Natural killer cell (primary cell): ENCODE data around the gene RPAIN. TPM values are rescaled to one million over a fixed set of nuclear protein-coding genes. Genes with fewer than 3 reads are reported as not detected.

Source experiments
- ATAC-seq, 3 donors: fragments of 150-1000 bp in 2 of 3; fragments of 200-7000 bp in 1 of 3; cut with Tn5 transposase; 1 replicate in 1 of 3; 2 replicates in 2 of 3; pipeline ENCODE4 v1.10.0; 2021; ENCODE audit warnings: mild to moderate bottlenecking in 2 of 3, moderate library complexity in 2 of 3
- DNase-seq, 2 donors: peaks; one replicate each; pipeline versions ENCODE4 v3.0.0 to v3.0.0-alpha.2; 2013 to 2021; ENCODE audit warnings: mixed read lengths in 1 of 2
- H3K27ac ChIP-seq: one replicate; pipeline ENCODE4 v1.5.1; 2013; ENCODE audit warnings: mild to moderate bottlenecking, low read length
- H3K27me3 ChIP-seq: one replicate; pipeline ENCODE4 v1.6.1; 2013; ENCODE audit warnings: low read length; ENCODE audit not compliant: control insufficient read depth, insufficient read depth
- H3K36me3 ChIP-seq: one replicate; pipeline ENCODE4 v1.6.1; 2013; ENCODE audit warnings: low read length; ENCODE audit not compliant: control insufficient read depth, insufficient read depth
- H3K4me1 ChIP-seq: one replicate; pipeline ENCODE4 v1.6.1; 2013; ENCODE audit warnings: low read length; ENCODE audit not compliant: control insufficient read depth, insufficient read depth
- H3K4me3 ChIP-seq: one replicate; pipeline ENCODE4 v1.5.1; 2013; ENCODE audit warnings: low read length
- H3K9me3 ChIP-seq: one replicate; pipeline ENCODE4 v1.6.1; 2013; ENCODE audit warnings: low read length; ENCODE audit not compliant: control insufficient read depth, insufficient read depth
- H3K27ac Mint-ChIP-seq, 2 donors: one replicate each; pipeline ENCODE4 v1.8.0; 2022; ENCODE audit warnings: mild to moderate bottlenecking in 2 of 2, mixed read lengths in 2 of 2, moderate library complexity in 1 of 2
- H3K27me3 Mint-ChIP-seq, 2 donors: one replicate each; pipeline ENCODE4 v1.8.0; 2022; ENCODE audit warnings: low read depth in 2 of 2, mixed read lengths in 2 of 2
- H3K36me3 Mint-ChIP-seq: one replicate; pipeline ENCODE4 v1.8.0; 2022; ENCODE audit warnings: mixed read lengths
- H3K4me1 Mint-ChIP-seq, 2 donors: one replicate each; pipeline ENCODE4 v1.8.0; 2022; ENCODE audit warnings: mixed read lengths in 2 of 2
- H3K4me3 Mint-ChIP-seq: one replicate; pipeline ENCODE4 v1.8.0; 2022; ENCODE audit warnings: mild to moderate bottlenecking, moderate library complexity, mixed read lengths
- H3K9me3 Mint-ChIP-seq, 2 donors: one replicate each; pipeline ENCODE4 v1.8.0; 2022; ENCODE audit warnings: mixed read lengths in 2 of 2
- CTCF ChIP-seq: fragments of 200-600 bp; IDR thresholded peaks from one replicate; pipeline ENCODE4 v1.8.0; 2022; ENCODE audit warnings: antibody characterized with exemption
- WGBS: methylation state at CpG from one replicate; pipeline ENCODE4 v1.1.7; 2013; ENCODE audit warnings: missing lambda C conversion rate; ENCODE audit not compliant: insufficient coverage; 5-methylcytosine and 5-hydroxymethylcytosine counted together
- intact Hi-C: fragments of 100-400 bp; cut with micrococcal nuclease; formaldehyde crosslinking; loops from one replicate; pipeline ENCODE4 v1.14.2; 2022
- total RNA-seq, 4 donors: library from RNA; stranded (reverse); fragments of 120-200 nt in 1 of 4; gene quantifications; one replicate each; pipeline versions ENCODE4 v1.2.3 to v1.2.4, GENCODE V29; 2013 to 2022

RPAIN gene
- total RNA-seq = 10 to 100 TPM; 61.8 to 87.7 (median 74.4) TPM
- total RNA-seq (2013) = 71.7 TPM

GRCh38 chr17:5419959-5420653 lies at the start of gene RPAIN:
Gene RPAIN (plus strand): TSS chr17:5420182. CDS start chr17:5420211, 29 bp downstream.
- Mint-ChIP-seq H3K27me3 (no peaks in the 10 kb centered on the region), H3K4me1 (peaks cover 25 to 27% of the 10 kb centered on the region in 2 donors)
- peak; percentile 67 to 78 (median 70) for ATAC-seq

GRCh38 chr17:5370411-5370810 lies 49.6 kb upstream of the RPAIN start:
- peaks cover 29% of the 10 kb centered on the region for H3K36me3 Mint-ChIP-seq
- intact Hi-C loops = no loop called here

More at GRCh38 chr17:5419959-5420653, at the start of gene RPAIN:
- H3K4me3 Mint-ChIP-seq = peak within 1 kb of the TSS; percentile 99
- intact Hi-C loops = loop anchor here (1.0 to 5.0 kb wide), 4 partner anchors 19 to 473 kb away; partner anchors contain the start of genes C1QBP, DERL2, MIS12 and PFN1
- under 1% methylated on average over 39 of the region's 41 CpGs for WGBS
- Histone ChIP-seq H3K36me3 (peaks cover 39% of the 10 kb centered on the region), H3K27me3 (no peaks in the 10 kb centered on the region), H3K9me3 (no peaks in the 10 kb centered on the region), H3K27ac (peak within 1 kb of the TSS; percentile 97), H3K4me3 (peak within 1 kb of the TSS; percentile 93), H3K4me1 (peaks cover 26% of the 10 kb centered on the region)
- H3K9me3 Mint-ChIP-seq = no peaks in the 10 kb centered on the region
- peak within 1 kb of the TSS; percentile 97 for H3K27ac Mint-ChIP-seq
- TF ChIP-seq CTCF = no peak
- no peaks in the 10 kb centered on the region for H3K36me3 Mint-ChIP-seq
- DNase-seq = peak; percentile 85 to 93

GRCh38 chr17:5373112-5373511 lies 46.9 kb upstream of the RPAIN start:
- Mint-ChIP-seq H3K4me1 (no peaks in the 10 kb centered on the region), H3K9me3 (no peaks in the 10 kb centered on the region), H3K27ac (no peak overlapping the region), H3K4me3 (no peak overlapping the region), H3K27me3 (no peaks in the 10 kb centered on the region), H3K36me3 (peaks cover 24% of the 10 kb centered on the region)
- Histone ChIP-seq H3K4me1 (no peaks in the 10 kb centered on the region), H3K9me3 (no peaks in the 10 kb centered on the region), H3K4me3 (no peak overlapping the region), H3K36me3 (peaks cover 67% of the 10 kb centered on the region), H3K27ac (no peak overlapping the region), H3K27me3 (no peaks in the 10 kb centered on the region)
- no peak for TF ChIP-seq CTCF
- DNase-seq (no peak), ATAC-seq (no peak)
- WGBS = 90% methylated on average over 6 of the region's 6 CpGs
- intact Hi-C loops = no loop called here

More at GRCh38 chr17:5370411-5370810, 49.6 kb upstream of the RPAIN start:
- Histone ChIP-seq H3K4me1 (no peaks in the 10 kb centered on the region), H3K27me3 (no peaks in the 10 kb centered on the region), H3K36me3 (peaks cover 61% of the 10 kb centered on the region), H3K27ac (no peak overlapping the region), H3K9me3 (no peaks in the 10 kb centered on the region), H3K4me3 (no peak overlapping the region)
- no peak overlapping the region for H3K4me3 Mint-ChIP-seq
- H3K27ac Mint-ChIP-seq = no peak overlapping the region
- TF ChIP-seq CTCF = no peak
- no peaks in the 10 kb centered on the region for H3K4me1 Mint-ChIP-seq
- WGBS = 97% methylated on average over 3 of the region's 4 CpGs
- DNase-seq (no peak), ATAC-seq (no peak)
- H3K27me3 Mint-ChIP-seq = no peaks in the 10 kb centered on the region
- H3K9me3 Mint-ChIP-seq = no peaks in the 10 kb centered on the region
